Astrocyte (in vitro differentiated cells and primary cell): ENCODE data around the gene NEUROG1. TPM values are rescaled to one million over a fixed set of nuclear protein-coding genes. Genes with fewer than 3 reads are reported as not detected.
A peak's percentile ranks its signal among the peaks of the same experiment; 100 is the strongest.

Experiments
- DNase-seq: peaks from one replicate; pipeline ENCODE4 v3.0.0-alpha.2; 2010; ENCODE audit warnings: low read depth
- FAIRE-seq: peaks from 2 replicates; lab custom pipeline; 2011; peaks lifted over from hg19 to GRCh38; lab: Jason Lieb, UNC
- H2AFZ ChIP-seq: 2 replicates; pipeline ENCODE4 v1.6.0; 2012; ENCODE audit warnings: low read depth, low read length, inconsistent platforms
- H3K27ac ChIP-seq: 2 replicates; pipeline ENCODE4 v1.5.1; 2011; ENCODE audit warnings: low read depth, low read length, inconsistent platforms
- H3K27me3 ChIP-seq: 2 replicates; pipeline ENCODE4 v1.6.0; 2011; ENCODE audit warnings: low read length, inconsistent platforms; ENCODE audit not compliant: insufficient read depth
- H3K36me3 ChIP-seq: 2 replicates; pipeline ENCODE4 v1.5.1; 2011; ENCODE audit warnings: low read length, inconsistent platforms; ENCODE audit not compliant: insufficient read depth
- H3K4me1 ChIP-seq: 2 replicates; pipeline ENCODE4 v1.5.1; 2011; ENCODE audit warnings: low read length, inconsistent platforms; ENCODE audit not compliant: insufficient read depth
- H3K4me2 ChIP-seq: 2 replicates; pipeline ENCODE4 v1.6.0; 2012; ENCODE audit warnings: low read length, inconsistent platforms
- H3K4me3 ChIP-seq: 2 replicates; pipeline ENCODE4 v1.5.1; 2011; ENCODE audit warnings: low read depth, mild to moderate bottlenecking, low read length, inconsistent platforms; ENCODE audit not compliant: insufficient read depth
- H3K79me2 ChIP-seq: 2 replicates; pipeline ENCODE4 v1.6.0; 2012; ENCODE audit warnings: mild to moderate bottlenecking, low read length, inconsistent platforms; ENCODE audit not compliant: insufficient read depth
- H3K9ac ChIP-seq: 2 replicates; pipeline ENCODE4 v1.6.0; 2012; ENCODE audit warnings: mild to moderate bottlenecking, low read length, inconsistent platforms
- H3K9me3 ChIP-seq: 2 replicates; pipeline ENCODE4 v1.5.1; 2012; ENCODE audit warnings: low read depth, mild to moderate bottlenecking, low read length, inconsistent platforms; ENCODE audit not compliant: insufficient read depth
- H4K20me1 ChIP-seq: 2 replicates; pipeline ENCODE4 v1.6.0; 2012; ENCODE audit warnings: low read length, inconsistent platforms; ENCODE audit not compliant: insufficient read depth
- H3K27ac Mint-ChIP-seq: one replicate; pipeline ENCODE4 v1.8.0; 2021; ENCODE audit warnings: mild to moderate bottlenecking, mixed read lengths; ENCODE audit not compliant: unreplicated experiment
- H3K27me3 Mint-ChIP-seq: one replicate; pipeline ENCODE4 v1.8.0; 2021; ENCODE audit warnings: low read depth, mixed read lengths; ENCODE audit not compliant: unreplicated experiment
- H3K36me3 Mint-ChIP-seq: one replicate; pipeline ENCODE4 v1.8.0; 2021; ENCODE audit warnings: low read depth, mixed read lengths; ENCODE audit not compliant: unreplicated experiment
- H3K4me1 Mint-ChIP-seq: one replicate; pipeline ENCODE4 v1.8.0; 2021; ENCODE audit warnings: low read depth, mixed read lengths; ENCODE audit not compliant: unreplicated experiment
- H3K4me3 Mint-ChIP-seq: one replicate; pipeline ENCODE4 v1.8.0; 2021; ENCODE audit warnings: mild to moderate bottlenecking, moderate library complexity, mixed read lengths; ENCODE audit not compliant: unreplicated experiment
- H3K9me3 Mint-ChIP-seq: one replicate; pipeline ENCODE4 v1.8.0; 2021; ENCODE audit warnings: mild to moderate bottlenecking, mixed read lengths; ENCODE audit not compliant: unreplicated experiment
- EZH2 ChIP-seq: IDR thresholded peaks from 2 replicates; pipeline ENCODE4 v1.6.1; 2012; ENCODE audit warnings: mild to moderate bottlenecking, low read length, inconsistent platforms; ENCODE audit not compliant: insufficient read depth
- total RNA-seq: library from RNA; stranded (reverse); gene quantifications from 2 replicates; pipeline ENCODE4 v1.2.1, GENCODE V29; 2021
- TF ChIP-seq, protein P1 (sequence below): IDR thresholded peaks from 2 replicates; pipeline ENCODE4 v1.5.1; 2011; ENCODE audit warnings: low read depth, mild to moderate bottlenecking, inconsistent platforms, low read length, moderate library complexity; ENCODE audit not compliant: insufficient read depth

NEUROG1 gene
- total RNA-seq, 1 donor from 2014 or later, result not detected

DNA sequence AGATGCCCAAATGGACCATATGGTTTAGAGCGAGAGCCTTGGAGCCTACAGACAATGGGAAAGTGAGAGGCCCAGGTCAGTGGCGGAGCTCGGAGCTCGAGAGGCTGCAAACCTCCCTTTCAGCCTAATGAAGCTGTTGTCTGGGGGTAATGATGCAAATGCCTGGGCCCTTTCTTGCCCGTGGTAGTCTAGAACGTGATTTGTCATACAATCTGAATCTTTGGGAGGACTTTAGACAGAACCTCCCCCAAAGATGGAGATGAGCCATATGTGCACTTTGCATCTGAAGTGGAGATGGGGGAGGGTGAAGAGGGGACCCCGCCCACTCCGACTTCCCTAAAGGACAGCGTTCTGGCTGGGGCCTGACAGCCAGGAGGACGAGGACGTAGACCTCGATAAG lies 10.3 kb upstream of the NEUROG1 start:
- Histone ChIP-seq H3K4me3 (no peak overlapping the region), H3K36me3 (no peaks in the 10 kb centered on the region), H3K9me3 (no peaks in the 10 kb centered on the region), H3K27me3 (peaks cover 90% of the 10 kb centered on the region), H3K9ac (no peak overlapping the region), H3K4me1 (peaks cover 9% of the 10 kb centered on the region), H4K20me1 (no peaks in the 10 kb centered on the region), H3K27ac (no peak overlapping the region), H3K4me2 (no peak overlapping the region), H3K79me2 (no peaks in the 10 kb centered on the region), H2AFZ (no peak overlapping the region)
- H3K27ac Mint-ChIP-seq, result no peak overlapping the region
- DNase-seq (no peak), FAIRE-seq (no peak)
- no peak overlapping the region for H3K4me3 Mint-ChIP-seq
- no peaks in the 10 kb centered on the region for H3K36me3 Mint-ChIP-seq
- peaks cover 1% of the 10 kb centered on the region for H3K4me1 Mint-ChIP-seq
- H3K9me3 Mint-ChIP-seq, result no peaks in the 10 kb centered on the region
- H3K27me3 Mint-ChIP-seq, result peaks cover 92% of the 10 kb centered on the region
- TF ChIP-seq, protein P1, sequence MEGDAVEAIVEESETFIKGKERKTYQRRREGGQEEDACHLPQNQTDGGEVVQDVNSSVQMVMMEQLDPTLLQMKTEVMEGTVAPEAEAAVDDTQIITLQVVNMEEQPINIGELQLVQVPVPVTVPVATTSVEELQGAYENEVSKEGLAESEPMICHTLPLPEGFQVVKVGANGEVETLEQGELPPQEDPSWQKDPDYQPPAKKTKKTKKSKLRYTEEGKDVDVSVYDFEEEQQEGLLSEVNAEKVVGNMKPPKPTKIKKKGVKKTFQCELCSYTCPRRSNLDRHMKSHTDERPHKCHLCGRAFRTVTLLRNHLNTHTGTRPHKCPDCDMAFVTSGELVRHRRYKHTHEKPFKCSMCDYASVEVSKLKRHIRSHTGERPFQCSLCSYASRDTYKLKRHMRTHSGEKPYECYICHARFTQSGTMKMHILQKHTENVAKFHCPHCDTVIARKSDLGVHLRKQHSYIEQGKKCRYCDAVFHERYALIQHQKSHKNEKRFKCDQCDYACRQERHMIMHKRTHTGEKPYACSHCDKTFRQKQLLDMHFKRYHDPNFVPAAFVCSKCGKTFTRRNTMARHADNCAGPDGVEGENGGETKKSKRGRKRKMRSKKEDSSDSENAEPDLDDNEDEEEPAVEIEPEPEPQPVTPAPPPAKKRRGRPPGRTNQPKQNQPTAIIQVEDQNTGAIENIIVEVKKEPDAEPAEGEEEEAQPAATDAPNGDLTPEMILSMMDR, result no peak
- TF ChIP-seq EZH2, result peak; percentile 22

DNA sequence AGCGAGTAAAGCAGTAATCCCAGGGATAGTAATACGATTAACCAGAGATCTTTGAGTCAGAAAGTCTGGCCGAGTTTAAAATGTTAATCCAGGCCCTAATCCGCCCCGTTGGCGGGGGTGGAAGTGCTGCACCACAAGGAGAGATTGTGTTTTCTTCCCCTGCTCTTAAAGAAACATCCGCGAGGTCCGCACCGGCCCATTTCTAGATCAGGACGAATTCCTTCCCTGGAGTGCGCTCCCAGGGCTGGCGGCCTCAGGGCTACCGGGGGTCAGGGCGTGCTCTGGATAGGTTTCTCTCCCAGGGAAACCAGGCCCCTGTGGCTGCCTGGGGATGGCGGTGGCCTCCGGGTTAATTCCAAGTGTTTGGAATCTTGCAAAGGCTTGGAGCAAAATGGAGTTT lies 9.3 kb upstream of the NEUROG1 start:
- Histone ChIP-seq H3K79me2 (no peaks in the 10 kb centered on the region), H3K9me3 (no peaks in the 10 kb centered on the region), H3K9ac (no peak overlapping the region), H3K4me2 (no peak overlapping the region), H3K4me3 (no peak overlapping the region), H3K4me1 (peaks cover 9% of the 10 kb centered on the region), H2AFZ (no peak overlapping the region), H3K36me3 (no peaks in the 10 kb centered on the region), H3K27me3 (peaks cover 94% of the 10 kb centered on the region), H4K20me1 (no peaks in the 10 kb centered on the region), H3K27ac (no peak overlapping the region)
- Mint-ChIP-seq H3K9me3 (no peaks in the 10 kb centered on the region), H3K27me3 (peaks cover 91% of the 10 kb centered on the region), H3K4me1 (peaks cover 1% of the 10 kb centered on the region), H3K4me3 (no peak overlapping the region), H3K27ac (no peak overlapping the region), H3K36me3 (no peaks in the 10 kb centered on the region)
- TF ChIP-seq EZH2, result no peak
- TF ChIP-seq, protein P1, result no peak
- FAIRE-seq (no peak), DNase-seq (no peak)

DNA sequence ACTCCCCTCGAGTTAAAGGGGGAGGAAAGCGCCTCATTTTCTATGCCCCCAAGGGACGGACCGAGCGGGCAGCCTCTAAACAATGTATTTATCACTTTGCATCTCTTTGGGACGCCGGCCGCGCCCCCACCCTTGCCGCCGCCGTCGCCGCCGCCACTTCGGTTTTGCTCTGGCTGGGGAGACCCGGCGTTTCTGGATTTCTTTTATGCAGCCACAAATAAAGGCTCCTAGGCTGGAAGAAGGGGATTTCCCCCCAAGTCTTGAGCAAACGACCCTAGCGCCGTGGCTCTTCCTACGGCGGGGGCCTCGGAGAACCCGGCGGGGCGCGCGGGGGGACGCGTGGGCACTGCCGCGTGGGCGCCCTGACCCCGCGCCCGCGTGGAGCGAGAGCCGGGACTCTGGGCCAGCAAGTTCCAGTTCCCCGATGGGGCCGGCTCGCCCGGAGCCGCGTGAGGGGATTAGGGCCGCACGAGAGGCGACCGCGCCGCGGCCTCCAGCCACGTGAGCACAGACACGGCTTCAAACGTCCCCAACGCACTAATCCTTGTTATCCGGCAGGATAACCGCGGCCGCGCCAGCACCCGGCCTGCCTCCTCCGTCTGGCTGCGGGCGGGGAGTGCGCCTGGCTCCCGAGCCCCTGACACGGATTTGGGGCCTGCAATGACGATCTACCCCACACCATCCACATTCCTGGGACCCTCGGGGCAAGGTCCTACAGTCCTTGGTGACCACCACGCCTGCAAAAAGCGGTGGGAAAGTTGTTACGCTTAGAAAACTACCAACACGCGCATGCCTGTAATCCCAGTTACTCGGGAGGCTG lies 7.9 kb upstream of the NEUROG1 start:
- peaks cover 9% of the 10 kb centered on the region for H3K4me1 ChIP-seq
- peak overlapping the region; percentile 70 for H3K4me3 Mint-ChIP-seq
- no peaks in the 10 kb centered on the region for H3K9me3 ChIP-seq
- TF ChIP-seq, protein P1, result no peak
- peak; percentile 98 for TF ChIP-seq EZH2
- peaks cover 3% of the 10 kb centered on the region for H3K9me3 Mint-ChIP-seq
- FAIRE-seq (no peak), DNase-seq (no peak)
- H3K27ac Mint-ChIP-seq, result no peak overlapping the region
- H3K36me3 Mint-ChIP-seq, result peaks cover 3% of the 10 kb centered on the region
- H3K4me3 ChIP-seq, result peak overlapping the region; percentile 34
- H3K9ac ChIP-seq, result no peak overlapping the region
- peaks cover 91% of the 10 kb centered on the region for H3K27me3 Mint-ChIP-seq
- no peaks in the 10 kb centered on the region for H3K79me2 ChIP-seq
- no peaks in the 10 kb centered on the region for H3K36me3 ChIP-seq
- no peak overlapping the region for H3K27ac ChIP-seq
- peaks cover 1% of the 10 kb centered on the region for H3K4me1 Mint-ChIP-seq
- peak overlapping the region; percentile 72 for H3K4me2 ChIP-seq
- no peaks in the 10 kb centered on the region for H4K20me1 ChIP-seq
- peak overlapping the region; percentile 58 for H2AFZ ChIP-seq
- peaks cover 95% of the 10 kb centered on the region for H3K27me3 ChIP-seq
